Muscle of leg (tissue), 11 donors: ENCODE data around the gene KRTAP4-12. TPM values are rescaled to one million over a fixed set of nuclear protein-coding genes. Genes with fewer than 3 reads are reported as not detected.
"Not testable (repeated sequence)": the region's sequence is repeated elsewhere in the genome, so short reads cannot be mapped to it uniquely, and the experiment has no call there.

Experiments used
- DNase-seq: peaks from one replicate; pipeline ENCODE4 v3.0.0; 2013
- H3K27ac ChIP-seq: one replicate; pipeline ENCODE4 v1.5.1; 2013; ENCODE audit warnings: mild to moderate bottlenecking, low read length, control low read depth
- H3K27me3 ChIP-seq: one replicate; pipeline ENCODE4 v1.6.1; 2013; ENCODE audit warnings: low read length; ENCODE audit not compliant: control insufficient read depth, insufficient read depth
- H3K36me3 ChIP-seq: one replicate; pipeline ENCODE4 v1.6.1; 2013; ENCODE audit warnings: low read length; ENCODE audit not compliant: control insufficient read depth, insufficient read depth
- H3K4me1 ChIP-seq: one replicate; pipeline ENCODE4 v1.6.1; 2013; ENCODE audit warnings: low read length; ENCODE audit not compliant: control insufficient read depth, insufficient read depth
- H3K4me3 ChIP-seq: one replicate; pipeline ENCODE4 v1.5.1; 2013; ENCODE audit warnings: low read length, control low read depth
- H3K9me3 ChIP-seq: replicated peaks from 2 replicates; pipeline ENCODE4 v1.6.1; 2013; ENCODE audit warnings: low read depth, low read length; ENCODE audit not compliant: control insufficient read depth
- WGBS: methylation state at CpG from one replicate; pipeline ENCODE4 v1.1.5; 2013; ENCODE audit warnings: missing lambda C conversion rate; ENCODE audit not compliant: insufficient coverage; 5-methylcytosine and 5-hydroxymethylcytosine counted together
- polyA plus RNA-seq, 8 donors: library from polyadenylated mRNA; unstranded; fragments of 120-200 nt; gene quantifications; one replicate each; pipeline versions ENCODE4 v1.2.1 to v1.2.3, GENCODE V29; 2013; ENCODE audit warnings: inconsistent platforms in 1 of 8, low replicate concordance in 1 of 8; ENCODE audit not compliant: insufficient read length in 8 of 8, insufficient read depth in 1 of 8
- total RNA-seq: library from RNA; stranded (reverse); fragments of 120-200 nt; gene quantifications from one replicate; pipeline ENCODE4 v1.2.4, GENCODE V29; 2013

Gene KRTAP4-12
- total and polyA plus RNA-seq, 9 donors, result not detected

- H3K27me3 ChIP-seq, result no peaks in the 10 kb centered on the region
- no peaks in the 10 kb centered on the region for H3K9me3 ChIP-seq
- WGBS, result no CpG with 5 or more reads among the region's 2 CpGs
- H3K27ac ChIP-seq, result no peak overlapping the region
- no peaks in the 10 kb centered on the region for H3K36me3 ChIP-seq
- H3K4me1 ChIP-seq, result no peaks in the 10 kb centered on the region
- no peak overlapping the region for H3K4me3 ChIP-seq
- DNase-seq, result no peak
Measured at GRCh38 chr17:41111151-41111885, 12.7 kb downstream of the KRTAP4-12 start.

GRCh38 chr17:41108728-41109386 lies 15.1 kb downstream of the KRTAP4-12 start:
- not testable (repeated sequence) for H3K27ac ChIP-seq, H3K4me1 ChIP-seq, H3K36me3 ChIP-seq, H3K4me3 ChIP-seq, H3K9me3 ChIP-seq, DNase-seq, H3K27me3 ChIP-seq
- WGBS, result no CpG with 5 or more reads among the region's 1 CpG

GRCh38 chr17:41107941-41108450 lies 16.0 kb downstream of the KRTAP4-12 start:
- no peaks in the 10 kb centered on the region for H3K9me3 ChIP-seq
- WGBS, result no CpG with 5 or more reads among the region's 1 CpG
- no peaks in the 10 kb centered on the region for H3K27me3 ChIP-seq
- no peak overlapping the region for H3K4me3 ChIP-seq
- DNase-seq, result no peak
- no peak overlapping the region for H3K27ac ChIP-seq
- H3K36me3 ChIP-seq, result no peaks in the 10 kb centered on the region
- H3K4me1 ChIP-seq, result no peaks in the 10 kb centered on the region

- H3K9me3 ChIP-seq, H3K27ac ChIP-seq, DNase-seq, H3K4me1 ChIP-seq, H3K4me3 ChIP-seq, H3K36me3 ChIP-seq, H3K27me3 ChIP-seq: not testable (repeated sequence)
- 59% methylated on average over 9 of the region's 10 CpGs for WGBS
Measured at GRCh38 chr17:41105347-41105746, 18.6 kb downstream of the KRTAP4-12 start, which contains the start of gene KRTAP4-9. KRTAP4-9 (plus strand) TSS chr17:41105389; CDS start chr17:41105389, 0 bp downstream.

GRCh38 chr17:41104386-41105038 lies 19.5 kb downstream of the KRTAP4-12 start:
- not testable (repeated sequence) for H3K27ac ChIP-seq, DNase-seq, H3K27me3 ChIP-seq, H3K4me3 ChIP-seq, H3K36me3 ChIP-seq, H3K4me1 ChIP-seq, H3K9me3 ChIP-seq
- WGBS, result no CpG with 5 or more reads among the region's 2 CpGs

- H3K9me3 ChIP-seq, result no peaks in the 10 kb centered on the region
Measured at GRCh38 chr17:41103896-41104295, 20.1 kb downstream of the KRTAP4-12 start.

GRCh38 chr17:41101586-41102259 lies 22.3 kb downstream of the KRTAP4-12 start, which contains the start of gene KRTAP4-16:
KRTAP4-16 (minus strand) TSS chr17:41102209; CDS start chr17:41102209, 0 bp downstream.
- 41% methylated on average over 9 of the region's 10 CpGs for WGBS
- DNase-seq, result no peak
- no peaks in the 10 kb centered on the region for H3K27me3 ChIP-seq
- H3K4me1 ChIP-seq, result no peaks in the 10 kb centered on the region
- H3K4me3 ChIP-seq, result no peak within 1 kb of the TSS
- H3K27ac ChIP-seq, result no peak within 1 kb of the TSS
- no peaks in the 10 kb centered on the region for H3K9me3 ChIP-seq
- no peaks in the 10 kb centered on the region for H3K36me3 ChIP-seq

More at GRCh38 chr17:41103896-41104295, 20.1 kb downstream of the KRTAP4-12 start:
- no peak for DNase-seq
- Histone ChIP-seq H3K4me1 (no peaks in the 10 kb centered on the region), H3K27me3 (no peaks in the 10 kb centered on the region), H3K36me3 (no peaks in the 10 kb centered on the region), H3K27ac (no peak overlapping the region), H3K4me3 (no peak overlapping the region)
- no CpG with 5 or more reads among the region's 1 CpG for WGBS

- H3K4me3 ChIP-seq, H3K36me3 ChIP-seq, DNase-seq, H3K27me3 ChIP-seq, H3K4me1 ChIP-seq, H3K9me3 ChIP-seq, H3K27ac ChIP-seq: not testable (repeated sequence)
- WGBS, result no CpG with 5 or more reads among the region's 7 CpGs
Measured at GRCh38 chr17:41099682-41100480, 24.1 kb downstream of the KRTAP4-12 start.

GRCh38 chr17:41098481-41098880 lies 25.5 kb downstream of the KRTAP4-12 start:
- Histone ChIP-seq H3K36me3 (no peaks in the 10 kb centered on the region), H3K27ac (no peak overlapping the region), H3K4me1 (no peaks in the 10 kb centered on the region), H3K4me3 (no peak overlapping the region), H3K27me3 (no peaks in the 10 kb centered on the region), H3K9me3 (no peaks in the 10 kb centered on the region)
- DNase-seq, result no peak
- no CpG with 5 or more reads among the region's 6 CpGs for WGBS
